Measurements from ENCODE around the gene USH1C. TPM values are rescaled to one million over a fixed set of nuclear protein-coding genes. Genes with fewer than 3 reads are reported as not detected.
A peak's percentile ranks its signal among the peaks of the same experiment; 100 is the strongest.

USH1C gene
- total RNA-seq, 1 donor from 2014 or later: 0.24 TPM

DNA sequence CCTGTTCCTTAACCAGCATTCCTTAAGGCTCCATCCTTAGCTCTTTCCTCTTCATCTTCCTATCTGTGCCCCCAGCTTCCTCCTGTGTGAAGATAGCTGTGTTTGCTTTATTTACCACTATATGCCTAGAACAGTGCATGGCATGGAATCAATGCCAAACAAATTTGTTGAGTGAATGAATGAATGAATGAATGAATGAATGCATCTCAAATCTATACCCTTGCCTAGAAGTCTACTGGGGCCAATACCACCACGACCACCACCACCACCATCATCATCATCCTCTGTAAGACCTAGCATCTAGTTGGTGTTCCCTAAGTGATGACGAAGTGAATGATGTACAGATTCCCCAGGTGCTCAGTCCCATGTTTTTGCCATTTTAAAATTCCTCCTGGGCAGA is 2.0 kb upstream of the USH1C start:
- H3K27me3 Mint-ChIP-seq (ENCODE audit: insufficient read depth, low read depth): peaks cover 11% of the 10 kb centered on the region

DNA sequence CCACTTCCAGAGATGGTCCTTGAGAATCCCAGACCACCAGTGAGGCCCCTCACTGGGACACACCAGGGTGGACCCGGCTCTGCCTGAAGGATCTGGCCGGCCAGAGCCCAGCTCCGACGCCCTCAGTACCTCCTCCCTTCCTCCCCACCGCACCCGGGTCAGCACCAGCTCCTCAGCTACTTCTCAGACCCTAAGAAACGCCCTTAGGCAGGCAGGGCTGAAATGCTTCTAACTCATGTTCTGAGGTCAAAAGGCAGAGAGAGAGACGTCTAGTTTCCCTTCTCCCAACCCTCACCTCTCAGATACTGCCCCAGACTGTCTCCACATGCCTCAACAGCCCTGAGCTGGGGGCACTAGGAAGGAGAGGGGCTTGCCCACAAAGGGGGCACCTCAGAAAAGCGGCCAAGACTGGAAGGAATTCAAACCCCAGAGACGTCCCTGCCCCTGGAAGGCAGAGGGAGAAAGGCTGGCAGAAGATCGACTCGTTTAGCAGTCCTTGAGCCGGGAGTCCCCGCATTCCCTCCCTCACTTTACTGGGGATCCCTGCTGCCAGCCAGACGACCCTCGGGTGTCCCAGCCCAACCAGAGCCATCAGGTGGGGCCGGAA is 539 bp downstream of the USH1C start:
- H3K9me3 Mint-ChIP-seq: no peaks in the 10 kb centered on the region
- TF ChIP-seq EZH2phosphoT487 (IDR thresholded peaks at IDR 0.05) (no peak), EZH2 (IDR thresholded peaks at IDR 0.05) (no peak), CTCF (IDR thresholded peaks at IDR 0.05) (no peak)
- H3K27ac ChIP-seq: no peak overlapping the region
- H3K79me2 ChIP-seq (ENCODE audit: low read depth): no peaks in the 10 kb centered on the region
- H3K27ac Mint-ChIP-seq: peak overlapping the region; percentile 42
- H3K27me3 ChIP-seq: peaks cover 58% of the 10 kb centered on the region
- peaks cover 18% of the 10 kb centered on the region for H3K4me1 Mint-ChIP-seq
- peak overlapping the region; percentile 13 for H3K4me3 Mint-ChIP-seq
- peaks cover 15% of the 10 kb centered on the region for H3K27me3 Mint-ChIP-seq (ENCODE audit: insufficient read depth, low read depth)
- peak overlapping the region; percentile 46 for H3K4me3 ChIP-seq
- H3K9ac ChIP-seq: no peak overlapping the region
- no peaks in the 10 kb centered on the region for H3F3A ChIP-seq (ENCODE audit: low read depth)
- no peaks in the 10 kb centered on the region for H3K36me3 Mint-ChIP-seq
- H3K9me3 ChIP-seq (ENCODE audit: low read depth): no peaks in the 10 kb centered on the region
- no peak for DNase-seq (ENCODE audit: low spot score)
- H2AFZ ChIP-seq (replicated peaks): peak overlapping the region; percentile 91
- no peaks in the 10 kb centered on the region for H4K20me1 ChIP-seq (ENCODE audit: low read depth)
- peak overlapping the region; percentile 78 for H3K4me2 ChIP-seq
- peaks cover 9% of the 10 kb centered on the region for H3K4me1 ChIP-seq
- no peaks in the 10 kb centered on the region for H3K36me3 ChIP-seq

More for the DNA sequence above, 2.0 kb upstream of the USH1C start:
- H2AFZ ChIP-seq (replicated peaks): no peak overlapping the region
- no peak overlapping the region for H3K4me3 ChIP-seq
- TF ChIP-seq EZH2phosphoT487 (IDR thresholded peaks at IDR 0.05) (no peak), EZH2 (IDR thresholded peaks at IDR 0.05) (no peak), CTCF (IDR thresholded peaks at IDR 0.05) (no peak)
- peaks cover 58% of the 10 kb centered on the region for H3K27me3 ChIP-seq
- Mint-ChIP-seq H3K36me3 (no peaks in the 10 kb centered on the region), H3K4me1 (peaks cover 19% of the 10 kb centered on the region), H3K9me3 (no peaks in the 10 kb centered on the region), H3K4me3 (no peak overlapping the region), H3K27ac (no peak overlapping the region)
- DNase-seq (ENCODE audit: low spot score): no peak
- peaks cover 9% of the 10 kb centered on the region for H3K4me1 ChIP-seq
- no peaks in the 10 kb centered on the region for H3K9me3 ChIP-seq (ENCODE audit: low read depth)
- no peaks in the 10 kb centered on the region for H4K20me1 ChIP-seq (ENCODE audit: low read depth)
- no peak overlapping the region for H3K27ac ChIP-seq
- H3K9ac ChIP-seq: no peak overlapping the region
- H3K79me2 ChIP-seq (ENCODE audit: low read depth): no peaks in the 10 kb centered on the region
- no peak overlapping the region for H3K4me2 ChIP-seq
- H3F3A ChIP-seq (ENCODE audit: low read depth): no peaks in the 10 kb centered on the region
- H3K36me3 ChIP-seq: no peaks in the 10 kb centered on the region

DNA sequence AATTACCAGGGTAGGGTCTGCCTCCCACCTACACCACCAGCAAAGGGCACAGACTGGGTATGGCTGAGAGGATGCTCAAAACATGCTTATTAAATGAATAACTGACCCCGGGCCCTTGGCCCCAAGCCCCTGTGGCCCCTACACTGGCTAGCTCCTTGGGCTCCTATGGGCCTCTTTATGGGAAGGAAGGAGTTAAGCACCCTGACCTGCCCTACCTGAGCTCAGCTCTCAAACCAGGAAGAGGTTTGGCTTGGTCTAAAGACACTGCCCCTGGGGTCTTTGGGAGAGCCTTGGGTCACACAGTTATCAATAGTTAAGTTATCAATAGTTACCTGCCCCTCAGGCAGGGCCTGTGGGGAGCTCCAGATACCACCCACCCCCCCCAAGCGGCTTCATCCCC is 1.2 kb downstream of the USH1C start:
- peaks cover 9% of the 10 kb centered on the region for H3K4me1 ChIP-seq
- Mint-ChIP-seq H3K27me3 (ENCODE audit: insufficient read depth, low read depth) (peaks cover 15% of the 10 kb centered on the region), H3K27ac (no peak overlapping the region), H3K9me3 (no peaks in the 10 kb centered on the region), H3K4me3 (no peak overlapping the region), H3K4me1 (peaks cover 21% of the 10 kb centered on the region), H3K36me3 (no peaks in the 10 kb centered on the region)
- no peak overlapping the region for H3K9ac ChIP-seq
- H3K27me3 ChIP-seq: peaks cover 57% of the 10 kb centered on the region
- H3K36me3 ChIP-seq: no peaks in the 10 kb centered on the region
- H3K4me2 ChIP-seq: no peak overlapping the region
- H4K20me1 ChIP-seq (ENCODE audit: low read depth): no peaks in the 10 kb centered on the region
- no peak overlapping the region for H2AFZ ChIP-seq (replicated peaks)
- TF ChIP-seq EZH2 (IDR thresholded peaks at IDR 0.05): no peak
- TF ChIP-seq EZH2phosphoT487 (IDR thresholded peaks at IDR 0.05): no peak
- H3K4me3 ChIP-seq: no peak overlapping the region
- no peak for DNase-seq (ENCODE audit: low spot score)
- no peaks in the 10 kb centered on the region for H3K79me2 ChIP-seq (ENCODE audit: low read depth)
- H3K27ac ChIP-seq: no peak overlapping the region
- no peaks in the 10 kb centered on the region for H3K9me3 ChIP-seq (ENCODE audit: low read depth)
- H3F3A ChIP-seq (ENCODE audit: low read depth): no peaks in the 10 kb centered on the region

GRCh38 chr11:17542249-17542648 is 2.0 kb downstream of the USH1C start:
- no peaks in the 10 kb centered on the region for H3F3A ChIP-seq (ENCODE audit: low read depth)
- peaks cover 16% of the 10 kb centered on the region for H3K4me1 Mint-ChIP-seq
- no peak overlapping the region for H3K4me3 ChIP-seq
- H3K27ac Mint-ChIP-seq: no peak overlapping the region
- H3K79me2 ChIP-seq (ENCODE audit: low read depth): no peaks in the 10 kb centered on the region
- no peak overlapping the region for H3K4me3 Mint-ChIP-seq
- no peaks in the 10 kb centered on the region for H3K36me3 Mint-ChIP-seq
- no peaks in the 10 kb centered on the region for H3K9me3 Mint-ChIP-seq
- H4K20me1 ChIP-seq (ENCODE audit: low read depth): no peaks in the 10 kb centered on the region
- DNase-seq (ENCODE audit: low spot score): no peak
- H3K36me3 ChIP-seq: no peaks in the 10 kb centered on the region
- TF ChIP-seq CTCF (IDR thresholded peaks at IDR 0.05) (no peak), EZH2 (IDR thresholded peaks at IDR 0.05) (no peak), EZH2phosphoT487 (IDR thresholded peaks at IDR 0.05) (no peak)
- peaks cover 6% of the 10 kb centered on the region for H3K4me1 ChIP-seq
- no peak overlapping the region for H2AFZ ChIP-seq (replicated peaks)
- H3K9me3 ChIP-seq (ENCODE audit: low read depth): no peaks in the 10 kb centered on the region
- H3K27ac ChIP-seq: no peak overlapping the region
- H3K27me3 ChIP-seq: peaks cover 49% of the 10 kb centered on the region
- H3K4me2 ChIP-seq: no peak overlapping the region
- no peak overlapping the region for H3K9ac ChIP-seq
- peaks cover 12% of the 10 kb centered on the region for H3K27me3 Mint-ChIP-seq (ENCODE audit: insufficient read depth, low read depth)

Data from neural progenitor cell (in vitro differentiated cells).